ENCODE data around the gene FRAT2.
"Not testable (repeated sequence)": the region's sequence is repeated elsewhere in the genome, so short reads cannot be mapped to it uniquely, and the experiment has no call there.

The FRAT2 gene

DNA sequence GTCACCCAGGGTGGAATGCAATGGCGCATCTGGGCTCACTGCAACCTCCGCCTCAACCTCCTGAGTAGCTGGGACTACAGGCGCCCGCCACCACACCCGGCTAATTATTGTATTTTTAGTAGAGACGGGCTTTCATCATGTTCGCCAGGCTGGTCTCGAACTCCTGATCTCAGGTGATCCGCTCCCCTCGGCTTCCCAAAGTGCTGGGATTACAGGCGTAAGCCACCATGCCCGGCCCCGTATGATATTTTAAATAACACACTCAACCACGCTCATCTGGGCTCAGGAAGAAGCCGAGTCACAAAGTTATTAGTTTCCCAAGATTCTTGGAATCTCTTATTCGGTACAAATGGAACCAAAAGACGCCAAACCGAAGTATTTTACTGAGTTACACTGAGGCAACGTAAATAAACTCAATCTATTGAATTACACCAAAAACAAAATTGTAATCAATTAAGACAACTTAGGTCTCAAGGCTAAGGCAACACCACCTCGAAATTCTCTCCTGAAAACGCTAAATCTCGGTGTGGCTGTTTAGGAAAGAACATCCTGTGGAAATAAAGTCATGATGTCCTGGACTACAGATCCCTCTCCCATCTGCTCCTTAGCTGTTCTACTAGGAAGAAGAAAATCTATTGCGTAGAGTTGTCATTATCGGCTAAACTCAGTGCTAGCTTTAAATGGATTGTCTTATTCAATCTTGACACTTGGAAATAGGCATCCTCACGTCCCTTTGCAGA is 43.0 kb downstream of the FRAT2 start:
- no peak for DNase-seq (ENCODE audit: low read depth in 2 of 2)

DNA sequence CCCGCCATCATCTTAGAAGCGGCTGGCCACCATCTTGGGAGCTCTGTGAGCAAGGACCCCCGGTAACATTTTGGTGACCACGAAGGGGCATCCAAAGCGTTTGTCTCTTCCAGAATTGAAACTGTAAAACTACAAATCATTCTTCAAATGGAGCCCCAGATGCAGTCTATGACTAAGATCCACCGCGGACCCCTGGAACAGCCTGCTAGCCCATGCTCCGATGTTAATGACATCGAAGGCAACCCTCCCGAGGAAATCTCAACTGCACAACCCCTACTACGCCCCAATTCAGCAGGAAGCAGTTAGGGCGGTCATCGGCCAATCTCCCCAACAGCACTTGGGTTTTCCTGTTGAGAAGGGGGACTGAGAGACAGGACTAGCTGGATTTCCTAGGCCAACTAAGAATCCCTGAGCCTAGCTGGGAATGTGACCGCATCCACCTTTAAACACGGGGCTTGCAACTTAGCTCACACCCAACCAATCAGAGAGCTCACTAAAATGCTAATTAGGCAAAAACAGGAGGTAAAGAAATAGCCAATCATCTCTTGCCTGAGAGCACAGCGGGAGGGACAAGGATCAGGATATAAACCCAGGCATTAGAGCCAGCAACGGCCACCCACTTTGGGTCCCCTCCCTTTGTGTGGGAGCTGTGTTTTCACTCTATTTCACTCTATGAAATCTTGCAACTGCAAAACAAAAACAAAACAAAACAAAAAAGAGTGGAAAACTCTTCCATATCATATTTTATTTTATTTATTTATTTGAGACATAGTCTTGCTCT is 43.8 kb downstream of the FRAT2 start:
- not testable (repeated sequence) for DNase-seq (ENCODE audit: low read depth in 2 of 2)

DNA sequence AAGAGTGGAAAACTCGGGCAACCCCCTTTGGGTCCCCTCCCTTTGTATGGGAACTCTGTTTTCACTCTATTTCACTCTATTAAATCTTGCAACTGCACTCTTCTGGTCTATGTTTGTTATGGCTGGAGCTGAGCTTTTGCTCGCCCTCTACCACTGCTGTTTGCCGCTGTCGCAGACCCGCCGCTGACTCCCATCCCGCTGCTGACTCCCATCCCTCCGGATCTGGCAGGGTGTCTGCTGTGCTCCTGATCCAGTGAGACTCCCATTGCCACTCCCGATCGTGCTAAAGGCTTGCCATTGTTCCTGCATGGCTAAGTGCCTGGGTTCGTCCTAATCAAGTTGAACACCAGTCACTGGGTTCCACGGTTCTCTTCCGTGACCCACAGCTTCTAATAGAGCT is 44.5 kb downstream of the FRAT2 start:
- not testable (repeated sequence) for DNase-seq (ENCODE audit: low read depth in 2 of 2)

Measured in activated CD4-positive, alpha-beta T cell treated with anti-CD3 and anti-CD28 coated beads for 24 hours (primary cell).